ENCODE results near the gene TUBB.

- TF ChIP-seq CTCF (IDR thresholded peaks at IDR 0.05; ENCODE audit: poor library complexity) (no peak), EZH2phosphoT487 (IDR thresholded peaks at IDR 0.05; ENCODE audit: low read depth, severe bottlenecking, unreplicated experiment) (no peak)
Measured at GRCh38 chr6:30760549-30760948, 40.4 kb downstream of the TUBB start.
